Right lobe of liver (tissue), 6 donors: ENCODE results near the gene RPGRIP1L. TPM values are rescaled to one million over a fixed set of nuclear protein-coding genes. Genes with fewer than 3 reads are reported as not detected.

ENCODE experiments used
- ATAC-seq, 4 donors: fragments of 200-7000 bp; cut with Tn5 transposase; one replicate each; pipeline ENCODE4 v1.9.1; 2020; ENCODE audit warnings: mild to moderate bottlenecking in 4 of 4, moderate library complexity in 4 of 4
- DNase-seq, 3 donors: peaks; one replicate each; pipeline ENCODE4 v3.0.0-alpha.2; 2020
- H3K27ac ChIP-seq, 3 donors: fragments of 200-600 bp; one replicate each; pipeline ENCODE4 v1.8.0; 2022
- H3K27me3 ChIP-seq, 2 donors: fragments of 200-600 bp; one replicate each; pipeline ENCODE4 v1.8.0; 2022
- H3K36me3 ChIP-seq, 4 donors: fragments of 200-600 bp; sonication (generic) in 1 of 4; one replicate each; pipeline versions ENCODE4 v1.5.1 to v1.8.0; 2017 to 2022; ENCODE audit warnings: control low read depth in 1 of 4
- H3K4me1 ChIP-seq, 4 donors: fragments of 200-600 bp; sonication (generic) in 1 of 4; one replicate each; pipeline versions ENCODE4 v1.5.1 to v1.8.0; 2017 to 2022; ENCODE audit warnings: control low read depth in 1 of 4
- H3K4me3 ChIP-seq, 3 donors: fragments of 200-600 bp; one replicate each; pipeline ENCODE4 v1.8.0; 2022
- H3K9me3 ChIP-seq, 4 donors: fragments of 200-600 bp; sonication (generic) in 1 of 4; one replicate each; pipeline versions ENCODE4 v1.5.1 to v1.8.0; 2017 to 2022; ENCODE audit warnings: control low read depth in 1 of 4
- POLR2A ChIP-seq: fragments of 450-650 bp; IDR thresholded peaks from one replicate; pipeline ENCODE4 v1.6.1; 2017; ENCODE audit warnings: antibody characterized with exemption, mild to moderate bottlenecking
- WGBS: methylation state at CpG from one replicate; pipeline ENCODE4 v1.1.6; 2018; ENCODE audit warnings: low coverage, low lambda C conversion rate; ENCODE audit not compliant: insufficient coverage; ENCODE audit errors: missing lambda C conversion rate; 5-methylcytosine and 5-hydroxymethylcytosine counted together
- intact Hi-C, 2 donors: fragments of 100-400 bp; cut with DNase I; formaldehyde crosslinking; loops; one replicate each; pipeline versions ENCODE4 v1.11.2 to v1.14.1; 2022
- total RNA-seq, 6 experiments: library from RNA; depleted of rRNA in 2 of 6; stranded (reverse); fragments of >200 nt in 2 of 6; fragmentation: NEBNext Ultra II Directional in 3 of 6; extraction: Animal tissue kit (Norgen Biotek cat#: 25700) in 3 of 6; gene quantifications; one replicate each; pipeline versions ENCODE4 v1.1.0 to v1.2.4, GENCODE V29; 2016 to 2023
- TF ChIP-seq, protein P1 (sequence below), 4 donors: fragments of 200-600 bp in 3 of 4; fragments of 450-650 bp in 1 of 4; IDR thresholded peaks; one replicate each; pipeline versions ENCODE4 v1.5.1 to v1.8.0; 2016 to 2022; ENCODE audit warnings: antibody characterized with exemption in 4 of 4, mild to moderate bottlenecking in 2 of 4
- donor health status: DM: no; HTN: yes; CAD: no.
- donor health status: DM: no; HTN: no; CAD: no.
- donor health status: DM: no; HTN: no; CAD: no.
- donor health status: DM: no; HTN: yes; CAD: no.
- donor health status: DM: no; HTN: yes; CAD: no.

RPGRIP1L gene
- total RNA-seq, 6 experiments from 2014 or later, result 0.86 to 2.0 (median 1.3) TPM

DNA sequence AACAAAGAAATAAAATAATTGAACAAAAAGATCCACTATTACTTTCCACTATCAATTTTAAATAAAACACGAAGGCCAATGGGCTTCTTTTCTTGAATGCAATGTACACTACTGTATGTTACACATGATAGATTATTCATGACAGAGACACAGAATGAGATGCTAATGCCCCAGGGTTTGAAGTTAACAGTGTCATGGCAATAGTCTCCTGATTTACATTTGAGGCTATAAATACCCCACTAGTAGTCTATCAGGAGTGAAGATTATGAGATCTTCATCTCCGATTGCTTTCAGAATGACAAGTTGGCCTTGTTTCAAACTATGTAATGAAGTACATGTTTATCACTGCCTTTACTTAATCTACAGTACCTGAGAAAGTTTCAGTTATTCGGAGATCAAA is 84.4 kb downstream of the RPGRIP1L start:
- DNase-seq (no peak), ATAC-seq (no peak)
- no peak overlapping the region for H3K4me3 ChIP-seq
- 90% methylated on average over 3 of the region's 3 CpGs for WGBS
- no peak overlapping the region for H3K27ac ChIP-seq
- no peaks in the 10 kb centered on the region for H3K9me3 ChIP-seq
- no peak for TF ChIP-seq POLR2A
- TF ChIP-seq, protein P1, sequence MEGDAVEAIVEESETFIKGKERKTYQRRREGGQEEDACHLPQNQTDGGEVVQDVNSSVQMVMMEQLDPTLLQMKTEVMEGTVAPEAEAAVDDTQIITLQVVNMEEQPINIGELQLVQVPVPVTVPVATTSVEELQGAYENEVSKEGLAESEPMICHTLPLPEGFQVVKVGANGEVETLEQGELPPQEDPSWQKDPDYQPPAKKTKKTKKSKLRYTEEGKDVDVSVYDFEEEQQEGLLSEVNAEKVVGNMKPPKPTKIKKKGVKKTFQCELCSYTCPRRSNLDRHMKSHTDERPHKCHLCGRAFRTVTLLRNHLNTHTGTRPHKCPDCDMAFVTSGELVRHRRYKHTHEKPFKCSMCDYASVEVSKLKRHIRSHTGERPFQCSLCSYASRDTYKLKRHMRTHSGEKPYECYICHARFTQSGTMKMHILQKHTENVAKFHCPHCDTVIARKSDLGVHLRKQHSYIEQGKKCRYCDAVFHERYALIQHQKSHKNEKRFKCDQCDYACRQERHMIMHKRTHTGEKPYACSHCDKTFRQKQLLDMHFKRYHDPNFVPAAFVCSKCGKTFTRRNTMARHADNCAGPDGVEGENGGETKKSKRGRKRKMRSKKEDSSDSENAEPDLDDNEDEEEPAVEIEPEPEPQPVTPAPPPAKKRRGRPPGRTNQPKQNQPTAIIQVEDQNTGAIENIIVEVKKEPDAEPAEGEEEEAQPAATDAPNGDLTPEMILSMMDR (IDR thresholded peaks at IDR 0.05), result no peak
- no peaks in the 10 kb centered on the region for H3K4me1 ChIP-seq
- no peaks in the 10 kb centered on the region for H3K36me3 ChIP-seq
- H3K27me3 ChIP-seq, result no peaks in the 10 kb centered on the region
- intact Hi-C loops, result no loop called here

DNA sequence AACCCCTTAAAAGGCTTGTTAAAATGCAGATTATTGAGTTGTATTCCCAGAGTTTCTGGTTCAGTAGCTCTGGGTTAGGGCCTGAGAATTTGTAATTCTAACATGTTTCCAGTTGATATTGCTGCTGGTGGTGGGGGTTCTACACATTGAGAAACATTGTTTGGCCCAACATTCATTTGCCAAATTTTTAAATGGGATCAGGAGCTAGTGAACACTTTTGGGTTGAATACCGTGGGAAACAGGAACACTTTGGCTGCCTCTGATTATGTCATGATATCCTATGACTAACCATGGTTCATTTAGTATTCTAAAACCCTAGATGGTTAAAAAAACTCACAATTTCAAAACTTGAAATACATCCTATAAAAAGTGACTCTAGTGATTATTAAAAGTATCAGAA is 89.3 kb downstream of the RPGRIP1L start:
- WGBS, result 80% methylated on average over 1 of the region's 1 CpG
- Histone ChIP-seq H3K27ac (no peak overlapping the region), H3K27me3 (no peaks in the 10 kb centered on the region), H3K9me3 (no peaks in the 10 kb centered on the region), H3K36me3 (no peaks in the 10 kb centered on the region), H3K4me3 (no peak overlapping the region), H3K4me1 (no peaks in the 10 kb centered on the region)
- TF ChIP-seq, protein P1 (IDR thresholded peaks at IDR 0.05), result no peak
- no peak for TF ChIP-seq POLR2A
- no peak for ATAC-seq
- intact Hi-C loops, result no loop called here
- no peak for DNase-seq

DNA sequence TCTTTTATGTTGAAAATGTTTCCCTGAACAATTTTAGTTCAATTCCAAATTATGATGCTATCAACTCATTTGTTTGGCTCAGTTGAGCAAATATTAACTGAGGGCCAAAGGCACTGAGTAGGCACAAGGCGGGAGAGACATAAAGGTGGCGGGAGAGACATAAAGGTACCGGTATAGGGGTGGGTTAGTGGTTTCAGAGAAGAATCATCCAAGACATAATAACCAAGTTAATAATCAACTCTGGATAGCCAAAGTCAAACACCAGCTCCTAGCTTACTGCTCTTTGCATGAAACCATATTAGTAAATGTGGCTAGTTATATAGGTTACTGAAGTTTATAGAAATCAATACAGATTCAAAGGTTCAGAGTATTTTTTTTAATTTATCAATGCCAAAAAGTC is 91.7 kb downstream of the RPGRIP1L start:
- Histone ChIP-seq H3K4me1 (no peaks in the 10 kb centered on the region), H3K9me3 (no peaks in the 10 kb centered on the region), H3K27ac (no peak overlapping the region), H3K27me3 (no peaks in the 10 kb centered on the region), H3K4me3 (no peak overlapping the region), H3K36me3 (no peaks in the 10 kb centered on the region)
- DNase-seq (no peak), ATAC-seq (no peak)
- TF ChIP-seq, protein P1 (IDR thresholded peaks at IDR 0.05), result no peak
- TF ChIP-seq POLR2A, result no peak
- intact Hi-C loops, result no loop called here
- 92% methylated on average over 3 of the region's 3 CpGs for WGBS

DNA sequence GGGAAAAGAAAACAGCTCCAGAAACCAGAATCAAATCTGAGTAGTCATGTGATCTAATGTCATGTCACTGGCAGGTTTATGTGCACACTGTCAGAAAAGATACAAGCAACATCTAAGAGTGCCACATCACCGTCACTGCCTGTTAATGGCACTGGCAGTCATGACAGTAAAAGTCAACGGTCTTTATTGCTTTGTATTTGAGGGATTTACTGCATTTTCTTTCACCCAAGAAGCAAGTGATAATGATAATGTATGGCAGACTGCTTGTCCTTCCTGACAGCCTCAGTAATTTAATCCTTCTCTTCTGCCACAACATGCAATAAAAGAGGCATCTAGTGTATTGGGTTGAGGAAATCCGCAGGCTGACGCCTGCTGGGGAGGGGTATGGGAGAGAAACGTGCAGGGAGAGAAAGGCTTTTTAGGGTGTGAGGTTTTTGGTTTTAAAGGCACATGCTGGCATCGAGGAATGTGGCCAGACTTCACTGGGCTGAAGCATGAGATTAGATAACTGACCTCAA is 92.4 kb downstream of the RPGRIP1L start:
- ATAC-seq, result no peak
- no peak overlapping the region for H3K27ac ChIP-seq
- 65% methylated on average over 5 of the region's 6 CpGs for WGBS
- no peaks in the 10 kb centered on the region for H3K4me1 ChIP-seq
- no peak for DNase-seq
- intact Hi-C loops, result no loop called here
- no peaks in the 10 kb centered on the region for H3K36me3 ChIP-seq
- TF ChIP-seq, protein P1 (IDR thresholded peaks at IDR 0.05), result no peak
- TF ChIP-seq POLR2A, result no peak
- H3K9me3 ChIP-seq, result no peaks in the 10 kb centered on the region
- H3K4me3 ChIP-seq, result no peak overlapping the region
- no peaks in the 10 kb centered on the region for H3K27me3 ChIP-seq

DNA sequence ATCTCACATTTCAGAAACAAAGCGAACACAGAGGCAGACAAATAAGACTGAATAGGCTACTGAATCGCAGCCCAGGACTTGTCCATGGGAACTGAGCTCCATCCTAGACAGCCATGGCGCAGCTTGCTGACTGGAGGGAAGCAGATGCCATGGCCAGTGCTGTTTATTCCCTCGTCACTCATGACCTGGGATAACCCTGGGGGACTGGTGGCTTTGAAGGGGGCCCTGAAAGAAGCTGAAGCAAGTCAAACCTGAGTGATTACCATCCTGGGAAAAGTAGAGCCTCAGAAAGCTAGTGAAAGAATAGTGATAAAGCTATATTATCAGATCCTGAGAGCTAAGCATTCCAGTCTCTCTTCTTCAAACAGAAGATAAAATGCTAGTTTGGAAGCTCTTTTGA is 94.1 kb downstream of the RPGRIP1L start:
- WGBS, result 60% methylated on average over 1 of the region's 4 CpGs
- no peaks in the 10 kb centered on the region for H3K27me3 ChIP-seq
- H3K27ac ChIP-seq, result no peak overlapping the region
- no peaks in the 10 kb centered on the region for H3K9me3 ChIP-seq
- DNase-seq (no peak), ATAC-seq (no peak)
- H3K4me3 ChIP-seq, result no peak overlapping the region
- H3K36me3 ChIP-seq, result no peaks in the 10 kb centered on the region
- TF ChIP-seq, protein P1 (IDR thresholded peaks at IDR 0.05), result no peak
- no peak for TF ChIP-seq POLR2A
- no peaks in the 10 kb centered on the region for H3K4me1 ChIP-seq
- intact Hi-C loops, result no loop called here
